Ecto neural progenitor cell (in vitro differentiated cells): ENCODE data around the gene VWA7.

Source experiments
- DNase-seq: peaks from one replicate; pipeline ENCODE4 v3.0.0-alpha.2; 2018; ENCODE audit warnings: low spot score

VWA7 gene

GRCh38 chr6:31752739-31753319 is 24.3 kb downstream of the VWA7 start:
- DNase-seq: no peak

GRCh38 chr6:31750411-31751022 is 26.6 kb downstream of the VWA7 start:
- no peak for DNase-seq

DNA sequence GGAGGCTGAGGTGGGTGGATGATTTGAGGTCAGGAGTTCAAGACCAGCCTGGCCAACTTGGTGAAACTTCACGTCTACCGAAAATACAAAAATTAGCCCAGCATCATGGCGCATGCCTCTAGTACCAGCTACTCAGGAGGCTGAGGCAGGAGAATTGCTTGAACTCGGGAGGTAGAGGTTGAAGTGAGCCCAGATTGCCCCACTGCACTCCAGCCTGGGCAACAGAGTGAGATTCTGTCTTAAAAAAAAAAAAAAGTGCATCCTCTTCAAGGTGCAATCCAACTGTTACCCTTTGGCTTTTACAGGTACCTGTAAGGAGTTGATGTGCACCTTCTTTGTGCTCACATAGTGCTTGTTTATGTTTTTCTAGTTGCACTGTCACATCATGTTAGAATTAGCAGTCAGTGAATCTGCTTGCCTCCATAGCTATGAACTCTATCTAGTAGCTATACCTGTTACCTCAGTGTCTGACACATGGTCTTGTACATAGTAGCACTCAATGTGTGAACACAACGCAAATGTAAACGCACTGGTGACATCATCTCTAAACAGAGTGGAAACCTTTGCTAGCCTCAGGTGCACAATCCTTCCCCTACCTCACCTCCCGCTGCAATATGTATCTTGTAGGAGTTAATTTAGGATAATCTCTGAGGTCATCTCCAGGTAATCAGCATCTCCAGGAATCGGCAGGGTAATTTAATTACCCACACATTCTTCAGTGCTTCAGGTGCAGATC is 27.7 kb downstream of the VWA7 start:
- DNase-seq: no peak

- DNase-seq: no peak
Observed at GRCh38 chr6:31744422-31744821, 32.7 kb downstream of the VWA7 start.

GRCh38 chr6:31742894-31743293 is 34.2 kb downstream of the VWA7 start:
- DNase-seq: no peak

- DNase-seq: no peak
Observed at GRCh38 chr6:31741815-31742214, 35.3 kb downstream of the VWA7 start.

DNA sequence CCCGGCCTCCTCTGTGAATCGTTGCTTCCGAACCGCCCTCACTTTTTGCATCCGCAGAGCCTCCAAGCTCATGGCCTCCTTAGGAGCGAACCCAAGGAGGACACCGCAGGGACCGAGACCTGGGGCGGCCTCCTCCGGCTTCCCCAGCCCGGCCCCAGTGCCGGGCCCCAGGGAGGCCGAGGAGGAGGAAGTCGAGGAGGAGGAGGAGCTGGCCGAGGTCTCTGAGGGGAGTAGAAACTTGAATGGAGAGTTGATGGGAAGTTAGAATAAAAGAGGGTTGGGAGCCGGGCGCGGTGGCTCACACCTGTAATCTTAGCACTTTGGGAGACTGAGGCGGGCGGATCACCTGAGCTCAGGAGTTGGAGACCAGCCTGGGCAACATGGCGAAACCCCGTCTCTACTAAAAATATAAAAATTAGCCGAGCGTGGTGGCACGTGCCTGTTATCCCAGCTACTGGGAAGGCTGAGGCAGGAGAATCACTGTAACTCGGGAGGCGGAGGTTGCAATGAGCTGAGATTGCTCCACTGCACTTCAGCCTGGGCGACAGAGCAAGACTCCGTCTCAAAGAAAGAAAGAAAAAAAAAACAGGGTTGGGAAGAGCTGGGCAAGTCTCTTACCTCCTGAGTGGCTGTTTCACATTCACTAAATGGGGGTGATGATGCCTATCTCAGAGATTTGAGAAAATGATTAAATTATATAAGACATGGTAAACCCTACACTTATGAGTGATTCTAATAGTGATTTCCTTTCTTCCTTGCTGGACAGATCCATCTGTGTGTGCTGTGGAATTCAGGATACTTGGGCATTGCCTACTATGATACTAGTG is 36.5 kb downstream of the VWA7 start:
- no peak for DNase-seq

DNA sequence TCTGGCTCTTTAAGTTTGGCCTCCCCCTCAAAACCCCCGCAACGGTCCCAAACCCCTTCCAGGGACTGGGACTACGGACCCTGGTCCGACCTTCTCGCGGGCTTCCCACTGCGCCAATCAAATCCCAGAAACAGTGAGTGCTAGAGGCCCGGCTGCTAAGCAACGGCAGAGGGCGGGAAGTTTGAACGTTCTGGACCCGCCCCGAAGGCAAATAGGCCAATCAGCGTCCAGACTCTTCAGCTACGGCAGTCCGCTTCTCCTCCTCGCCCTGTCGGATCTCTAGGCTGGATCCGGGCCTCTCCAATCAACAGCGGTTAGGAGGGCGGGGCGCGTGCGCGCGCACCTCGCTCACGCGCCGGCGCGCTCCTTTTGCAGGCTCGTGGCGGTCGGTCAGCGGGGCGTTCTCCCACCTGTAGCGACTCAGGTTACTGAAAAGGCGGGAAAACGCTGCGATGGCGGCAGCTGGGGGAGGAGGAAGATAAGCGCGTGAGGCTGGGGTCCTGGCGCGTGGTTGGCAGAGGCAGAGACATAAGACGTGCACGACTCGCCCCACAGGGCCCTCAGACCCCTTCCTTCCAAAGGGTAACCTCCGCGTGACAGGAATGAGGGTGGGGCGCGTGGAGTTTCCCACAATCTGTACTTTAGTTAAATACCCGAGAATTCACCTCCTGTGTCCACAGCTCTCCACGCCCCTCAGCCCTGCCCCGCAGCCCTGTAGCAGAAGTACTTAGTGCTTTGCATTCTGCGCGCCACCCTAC is 37.3 kb downstream of the VWA7 start, which contains the start of gene MSH5:
Gene MSH5, plus strand, starts transcription at position 367 of the 758 bp plus-strand sequence. CDS start 462 bp downstream, outside the sequence.
- peak; percentile 98 for DNase-seq

DNA sequence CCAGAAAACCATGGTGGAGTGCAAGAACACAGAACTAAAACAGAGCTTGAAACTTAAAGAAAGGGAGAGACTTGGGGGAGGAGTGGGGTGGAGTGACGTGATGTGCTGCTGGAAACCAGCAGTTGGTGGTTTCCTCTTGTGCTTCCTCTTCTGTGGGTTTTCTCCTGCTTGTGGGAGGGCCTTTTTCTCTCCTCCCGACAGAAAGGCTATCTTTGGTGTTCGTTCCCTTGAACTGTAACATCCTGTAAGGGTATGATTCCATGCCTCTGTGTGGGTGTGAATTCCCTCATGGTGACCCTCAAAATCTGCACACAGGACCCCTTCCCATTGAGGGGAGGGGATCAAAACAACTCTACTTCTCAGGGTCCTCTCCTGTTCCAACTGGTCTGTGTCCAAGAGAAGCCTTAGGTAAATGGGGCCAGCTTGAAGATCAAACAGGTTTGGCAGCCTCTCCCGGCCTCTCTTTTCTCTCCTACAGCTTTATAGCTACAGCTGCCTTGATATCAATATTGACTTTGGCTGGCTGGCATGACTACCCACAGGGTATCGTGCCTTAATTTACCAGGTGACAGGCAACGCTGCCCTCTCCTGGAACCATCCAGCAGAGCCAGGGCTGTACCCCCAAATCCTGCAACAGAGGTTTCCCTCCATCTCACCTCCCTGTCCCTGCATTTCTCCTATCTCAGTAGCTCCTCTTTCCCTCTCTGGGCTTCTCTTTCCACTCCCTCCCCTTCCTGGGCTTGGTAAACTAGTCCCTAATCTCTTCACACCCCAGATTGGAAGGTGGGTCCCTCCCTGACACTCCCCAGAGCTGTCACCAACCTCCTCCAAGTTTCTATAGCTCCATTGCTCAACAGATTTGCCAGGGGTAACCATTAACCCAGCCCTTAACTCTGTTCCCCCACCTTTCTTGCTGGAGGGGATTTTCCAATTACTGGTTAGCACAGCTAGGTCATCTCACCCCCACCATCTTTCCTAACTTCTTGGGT is 38.8 kb downstream of the VWA7 start:
- no peak for DNase-seq

DNA sequence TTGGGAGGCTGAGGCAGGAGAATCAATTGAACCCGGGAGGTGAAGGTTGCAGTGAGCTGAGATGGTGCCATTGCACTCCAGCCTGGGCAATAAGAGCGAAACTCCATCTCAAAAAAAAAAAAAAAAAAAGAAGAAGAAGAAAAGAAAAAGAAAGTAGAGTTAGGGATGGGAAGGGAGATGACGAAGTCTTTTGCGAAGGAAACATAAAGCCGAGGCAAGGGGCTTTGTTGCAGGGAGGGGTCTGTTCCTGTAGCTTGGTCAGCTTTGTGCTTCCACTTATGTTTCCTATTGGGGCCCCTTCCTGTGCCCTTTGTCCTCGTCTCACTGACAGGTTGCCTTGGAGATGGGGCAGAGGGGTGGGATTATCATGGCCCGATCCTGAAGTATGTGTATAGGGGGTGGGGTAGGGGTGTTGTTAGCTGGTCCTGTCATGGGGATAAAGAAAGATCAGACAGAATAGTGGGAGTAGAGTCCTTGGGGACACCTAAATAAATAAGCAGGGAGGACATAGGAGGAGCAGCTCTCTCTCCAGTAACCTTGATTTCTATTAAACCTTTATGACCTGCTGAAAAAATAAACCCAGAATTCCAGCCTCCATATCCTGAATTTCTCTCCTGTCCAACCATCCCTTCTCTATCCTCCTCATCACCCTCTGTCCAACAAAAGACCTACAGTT is 39.7 kb downstream of the VWA7 start:
- peak; percentile 73 for DNase-seq

- no peak for DNase-seq
Observed at GRCh38 chr6:31736768-31737314, 40.3 kb downstream of the VWA7 start.

- peak; percentile 77 for DNase-seq
Observed at GRCh38 chr6:31736021-31736767, 40.9 kb downstream of the VWA7 start, which contains the start of gene CLIC1. Gene CLIC1, minus strand, starts transcription at chr6:31736530. Its CDS starts 230 bp downstream, at chr6:31736300.

DNA sequence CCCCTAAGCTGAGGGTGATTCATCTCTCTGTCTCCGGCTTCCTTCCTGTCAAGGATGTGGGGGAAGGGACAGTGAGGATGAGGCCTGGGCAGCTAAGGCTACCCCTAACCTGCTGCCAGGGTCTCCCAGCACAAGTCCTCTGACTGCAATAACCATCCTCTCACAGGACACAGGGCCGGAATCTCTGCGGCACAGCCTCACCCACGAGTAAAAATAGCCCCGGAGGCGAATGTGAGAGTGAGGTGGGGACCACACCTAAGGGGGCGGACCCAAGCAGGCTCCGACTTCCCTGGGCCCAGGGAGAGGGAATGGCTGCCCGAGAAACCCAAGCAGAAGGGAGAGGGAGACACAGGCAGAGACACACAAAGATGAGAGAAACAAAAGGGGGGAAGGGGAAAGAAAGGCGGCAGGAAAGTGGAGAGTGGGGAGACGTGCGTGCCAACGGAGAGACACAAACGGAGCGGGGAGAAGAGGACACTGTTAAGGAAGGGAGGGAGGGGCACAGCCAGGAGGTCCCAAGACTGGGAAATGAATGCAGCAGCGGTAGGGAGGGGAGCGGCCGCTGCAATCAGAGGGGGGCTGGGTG is 42.2 kb downstream of the VWA7 start:
- peak; percentile 58 for DNase-seq

DNA sequence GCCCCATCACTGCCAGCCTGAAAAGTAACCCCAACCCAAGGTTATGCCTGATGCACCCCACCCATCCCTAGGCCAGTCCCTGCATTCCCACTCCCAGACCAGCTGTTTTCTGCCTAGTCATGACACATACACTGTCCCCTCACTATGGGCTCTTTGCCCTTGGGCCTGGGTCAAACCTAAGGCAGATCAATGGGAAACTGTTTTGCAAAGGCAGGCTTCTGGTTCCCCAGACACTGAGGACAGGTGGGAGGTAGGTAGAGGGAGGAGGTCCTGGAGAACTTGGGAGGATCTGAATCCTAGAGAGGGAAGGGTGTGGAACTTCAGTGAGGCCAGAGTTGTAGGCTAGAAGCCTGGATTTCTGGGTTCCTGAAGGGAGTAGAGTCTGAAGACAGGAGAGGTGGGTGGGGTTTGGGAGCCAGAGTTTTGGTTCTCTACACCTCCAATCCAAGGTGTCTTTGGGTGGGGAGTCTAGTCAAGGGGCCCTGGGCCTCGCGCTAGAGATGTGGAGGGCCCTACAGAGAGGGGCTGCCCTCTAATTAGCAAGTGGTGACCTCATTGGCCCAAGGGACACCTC is 42.8 kb downstream of the VWA7 start:
- DNase-seq: no peak

DNA sequence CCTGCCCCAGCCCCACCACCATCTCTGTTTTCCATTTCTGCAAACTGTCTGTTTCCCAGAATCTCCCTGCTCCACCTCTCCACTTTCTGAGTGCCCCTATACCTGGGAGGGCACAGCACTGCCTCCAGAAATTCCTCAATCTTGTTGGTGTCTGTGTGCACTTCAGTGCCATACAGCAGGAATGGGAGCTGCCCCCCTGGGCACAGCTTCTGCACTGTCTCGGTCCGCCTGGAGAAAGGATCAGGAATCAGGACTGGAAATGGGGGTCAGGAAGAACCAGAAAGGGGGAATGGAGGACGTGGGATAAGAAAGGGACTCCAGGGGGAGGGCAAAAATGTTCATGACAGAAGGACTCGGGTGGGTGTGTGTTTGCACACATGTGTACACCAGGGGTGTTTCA is 43.4 kb downstream of the VWA7 start:
- DNase-seq: no peak

GRCh38 chr6:31732029-31732428 is 45.1 kb downstream of the VWA7 start:
- no peak for DNase-seq

DNA sequence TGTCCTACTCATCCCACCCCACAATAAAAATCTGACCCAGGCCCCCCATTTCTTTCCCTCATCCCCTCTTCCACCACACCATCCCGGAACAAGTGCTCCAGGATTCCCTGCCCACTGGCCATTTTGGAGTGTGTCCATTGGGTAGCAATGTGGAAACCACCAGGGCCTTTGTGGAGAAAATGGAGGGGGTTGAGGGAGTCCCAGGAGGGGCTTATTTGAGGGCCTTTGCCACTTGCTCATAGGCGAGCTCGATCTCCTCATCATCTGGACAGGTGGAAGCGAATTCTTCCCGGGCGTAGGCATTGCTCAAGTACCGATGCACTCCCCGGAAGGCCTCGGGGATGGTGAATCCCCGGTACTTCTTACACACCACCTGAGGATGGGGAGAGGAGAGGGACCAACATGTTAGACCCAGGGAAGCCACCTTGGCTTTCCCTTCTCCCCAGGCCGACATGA is 46.5 kb downstream of the VWA7 start:
- DNase-seq: no peak
